Ovary (tissue), 3 donors: ENCODE results near the gene GARIN5A.

Experiments
- EP300 ChIP-seq: sonication (generic); formaldehyde crosslinking; IDR thresholded peaks from one replicate; pipeline ENCODE4 v1.6.1; 2017; ENCODE audit warnings: antibody characterized with exemption
- POLR2A ChIP-seq: fragments of 450-650 bp; IDR thresholded peaks from one replicate; pipeline ENCODE4 v1.6.1; 2017; ENCODE audit warnings: antibody characterized with exemption, mild to moderate bottlenecking, moderate library complexity
- TF ChIP-seq, protein P1 (sequence below), 3 donors: fragments of 450-650 bp in 2 of 3; fragments of 200-600 bp in 1 of 3; IDR thresholded peaks; one replicate each; pipeline versions ENCODE4 v1.5.1 to v1.8.0; 2016 to 2022; ENCODE audit warnings: antibody characterized with exemption in 3 of 3, mild to moderate bottlenecking in 1 of 3
- donor health status: DM: no; HTN: no; CAD: no.

DNA sequence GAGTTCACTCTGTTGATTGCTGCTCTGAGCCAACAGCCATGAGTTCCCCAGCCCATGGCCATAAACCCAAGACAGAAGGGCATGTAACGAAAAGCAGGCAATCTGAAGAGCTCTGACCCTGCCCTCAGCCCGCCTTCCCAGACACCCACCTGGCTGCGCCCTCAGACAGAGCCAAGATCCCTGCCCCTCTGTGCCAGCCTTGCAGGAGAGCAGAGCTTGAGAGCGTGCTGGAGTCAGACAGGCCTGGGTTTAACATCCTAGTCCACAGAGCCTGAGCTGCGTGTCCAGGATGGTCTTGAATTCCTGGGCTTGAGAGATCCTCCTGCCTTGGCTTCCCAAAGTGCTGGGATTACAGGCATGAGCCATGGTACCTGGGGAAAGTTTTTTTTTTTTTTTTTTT lies 19.3 kb downstream of the GARIN5A start:
- TF ChIP-seq, protein P1, sequence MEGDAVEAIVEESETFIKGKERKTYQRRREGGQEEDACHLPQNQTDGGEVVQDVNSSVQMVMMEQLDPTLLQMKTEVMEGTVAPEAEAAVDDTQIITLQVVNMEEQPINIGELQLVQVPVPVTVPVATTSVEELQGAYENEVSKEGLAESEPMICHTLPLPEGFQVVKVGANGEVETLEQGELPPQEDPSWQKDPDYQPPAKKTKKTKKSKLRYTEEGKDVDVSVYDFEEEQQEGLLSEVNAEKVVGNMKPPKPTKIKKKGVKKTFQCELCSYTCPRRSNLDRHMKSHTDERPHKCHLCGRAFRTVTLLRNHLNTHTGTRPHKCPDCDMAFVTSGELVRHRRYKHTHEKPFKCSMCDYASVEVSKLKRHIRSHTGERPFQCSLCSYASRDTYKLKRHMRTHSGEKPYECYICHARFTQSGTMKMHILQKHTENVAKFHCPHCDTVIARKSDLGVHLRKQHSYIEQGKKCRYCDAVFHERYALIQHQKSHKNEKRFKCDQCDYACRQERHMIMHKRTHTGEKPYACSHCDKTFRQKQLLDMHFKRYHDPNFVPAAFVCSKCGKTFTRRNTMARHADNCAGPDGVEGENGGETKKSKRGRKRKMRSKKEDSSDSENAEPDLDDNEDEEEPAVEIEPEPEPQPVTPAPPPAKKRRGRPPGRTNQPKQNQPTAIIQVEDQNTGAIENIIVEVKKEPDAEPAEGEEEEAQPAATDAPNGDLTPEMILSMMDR (IDR thresholded peaks at IDR 0.05): no peak
- TF ChIP-seq EP300 (no peak), POLR2A (no peak)
